Erythroblast (primary cell): Measurements from ENCODE around the gene RPGR.

Source experiments
- GATA1 ChIP-seq: IDR thresholded peaks from 2 replicates; pipeline ENCODE4 v1.6.1; 2011; ENCODE audit warnings: low read depth, mild to moderate bottlenecking, control low read depth, low read length, moderate library complexity
- POLR2A ChIP-seq: IDR thresholded peaks from 2 replicates; pipeline ENCODE4 v1.6.1; 2011; ENCODE audit warnings: mild to moderate bottlenecking, low read length

DNA sequence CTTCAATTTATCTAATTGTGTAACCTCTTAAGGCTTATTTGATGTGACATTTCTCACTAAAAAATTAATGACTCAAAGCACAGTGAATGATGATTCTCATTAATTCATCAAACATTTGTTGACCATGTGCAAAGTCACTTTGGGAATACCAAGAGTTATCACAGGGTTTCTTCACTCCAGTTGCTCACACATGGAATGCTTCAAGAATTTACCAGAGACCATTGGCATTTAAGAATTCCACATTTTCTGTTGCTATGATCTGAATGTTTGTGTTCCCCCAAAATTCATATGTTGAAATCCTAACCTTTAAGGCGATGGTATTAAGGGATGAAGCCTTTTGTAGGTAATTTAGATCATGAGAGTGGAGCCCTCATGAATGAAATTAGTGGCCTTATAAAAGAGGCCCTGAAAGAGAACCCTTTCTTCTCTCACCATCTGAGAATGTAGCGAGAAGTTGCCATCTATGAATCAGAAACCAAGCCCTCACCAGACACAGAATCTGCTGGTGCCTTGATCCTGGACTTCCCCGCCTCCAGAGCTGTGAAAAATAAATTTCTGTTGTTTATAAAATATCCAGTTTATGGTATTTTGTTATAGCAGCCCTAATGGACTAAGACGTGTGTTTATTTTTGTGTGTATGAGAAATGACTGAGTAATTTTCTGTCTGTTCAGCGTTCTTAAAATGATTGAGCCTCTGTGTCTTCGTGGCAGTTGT lies 90.3 kb downstream of the RPGR start:
- TF ChIP-seq POLR2A: no peak
- no peak for TF ChIP-seq GATA1
